Renal cortex interstitium (tissue), 11 donors: ENCODE measurements around the gene C15orf61. TPM values are rescaled to one million over a fixed set of nuclear protein-coding genes. Genes with fewer than 3 reads are reported as not detected.
A peak's percentile ranks its signal among the peaks of the same experiment; 100 is the strongest.

Experiments
- DNase-seq, 11 donors: peaks; one replicate each; pipeline ENCODE4 v3.0.0-alpha.2; 2013; ENCODE audit warnings: low read depth in 9 of 11, low spot score in 4 of 11; ENCODE audit errors: extremely low read depth in 1 of 11
- polyA plus RNA-seq, 3 donors: library from polyadenylated mRNA; unstranded; fragments of 120-200 nt; gene quantifications; one replicate each; pipeline ENCODE4 v1.2.1, GENCODE V29; 2013; ENCODE audit not compliant: insufficient read length in 3 of 3

The C15orf61 gene
- polyA plus RNA-seq, 3 donors: 5.9 to 7.2 (median 6.3) TPM

GRCh38 chr15:67543348-67543718 lies 22.4 kb downstream of the C15orf61 start:
- peak in 2 of 11 donors; percentile 24 to 49 for DNase-seq

GRCh38 chr15:67544475-67544874 lies 23.5 kb downstream of the C15orf61 start:
- DNase-seq: no peak

- no peak for DNase-seq
Observed at GRCh38 chr15:67545864-67546263, 24.9 kb downstream of the C15orf61 start.

GRCh38 chr15:67547064-67547463 lies 26.1 kb downstream of the C15orf61 start:
- DNase-seq: no peak

- no peak for DNase-seq
Observed at GRCh38 chr15:67547836-67548235, 26.9 kb downstream of the C15orf61 start.

- no peak for DNase-seq
Observed at GRCh38 chr15:67548236-67548852, 27.4 kb downstream of the C15orf61 start.

GRCh38 chr15:67548862-67549651 lies 28.1 kb downstream of the C15orf61 start:
- no peak for DNase-seq

GRCh38 chr15:67549736-67550135 lies 28.8 kb downstream of the C15orf61 start:
- no peak for DNase-seq

- no peak for DNase-seq
Observed at GRCh38 chr15:67550522-67550921, 29.6 kb downstream of the C15orf61 start.

GRCh38 chr15:67551207-67551743 lies 30.3 kb downstream of the C15orf61 start:
- no peak for DNase-seq

GRCh38 chr15:67554580-67554979 lies 33.6 kb downstream of the C15orf61 start:
- DNase-seq: no peak

- no peak for DNase-seq
Observed at GRCh38 chr15:67556976-67557570, 36.1 kb downstream of the C15orf61 start.

- DNase-seq: no peak
Observed at GRCh38 chr15:67558502-67558901, 37.6 kb downstream of the C15orf61 start.

- no peak for DNase-seq
Observed at GRCh38 chr15:67559158-67559557, 38.2 kb downstream of the C15orf61 start.

GRCh38 chr15:67559576-67559975 lies 38.6 kb downstream of the C15orf61 start:
- DNase-seq: no peak

GRCh38 chr15:67560320-67560719 lies 39.4 kb downstream of the C15orf61 start:
- no peak for DNase-seq

- DNase-seq: no peak
Observed at GRCh38 chr15:67563092-67563491, 42.2 kb downstream of the C15orf61 start.

GRCh38 chr15:67564021-67564967 lies 43.4 kb downstream of the C15orf61 start:
- no peak for DNase-seq

GRCh38 chr15:67564968-67565345 lies 44.0 kb downstream of the C15orf61 start:
- no peak for DNase-seq
